Measurements from ENCODE around the gene ITSN2. TPM values are rescaled to one million over a fixed set of nuclear protein-coding genes. Genes with fewer than 3 reads are reported as not detected.

Gene ITSN2
- polyA plus RNA-seq, 1 donor (not counting 4 experiments of a cell fraction or from before 2014, with no cell fraction given) = 19.7 TPM

GRCh38 chr2:24261441-24261840 is 98.9 kb downstream of the ITSN2 start:
- no peak overlapping the region for H3K9ac ChIP-seq (ENCODE audit: control insufficient read depth, extremely low read depth, insufficient read depth, low read length)
- H3K4me1 ChIP-seq (ENCODE audit: control insufficient read depth, extremely low read depth, insufficient read depth, low read length) = no peaks in the 10 kb centered on the region
- no peaks in the 10 kb centered on the region for H3K79me2 ChIP-seq (ENCODE audit: control insufficient read depth, insufficient read depth, low read length)
- no peak overlapping the region for H3K4me2 ChIP-seq (ENCODE audit: control insufficient read depth, extremely low read depth, insufficient read depth, low read depth, low read length)
- no peak overlapping the region for H2AFZ ChIP-seq (ENCODE audit: control insufficient read depth, low read length)
- DNase-seq (ENCODE audit: low read depth, low spot score) (no peak), FAIRE-seq (no peak)
- no peaks in the 10 kb centered on the region for H4K20me1 ChIP-seq (ENCODE audit: control insufficient read depth, extremely low read depth, insufficient read depth, low read length)
- peaks cover 2 to 3% of the 10 kb centered on the region in 2 experiments for H3K36me3 ChIP-seq (ENCODE audit: control insufficient read depth in 2 of 2, extremely low read depth in 1 of 2, insufficient read depth in 2 of 2, low read length in 2 of 2)
- H3K4me3 ChIP-seq (ENCODE audit: control insufficient read depth in 2 of 3, extremely low read depth in 1 of 3, insufficient read depth in 2 of 3, low read depth in 1 of 3, low read length in 3 of 3) = no peak overlapping the region
- no peaks in the 10 kb centered on the region for H3K9me3 ChIP-seq (ENCODE audit: control insufficient read depth, low read depth, low read length)
- TF ChIP-seq CTCF (optimal IDR thresholded peaks at IDR 0.05 in 1 of 3, IDR thresholded peaks at IDR 0.05 in 1 of 3, conservative IDR thresholded peaks at IDR 0.05 in 1 of 3; ENCODE audit: extremely low read depth in 1 of 3, insufficient read depth in 2 of 3, low read length in 3 of 3) (no peak), EZH2 (IDR thresholded peaks at IDR 0.05; ENCODE audit: low read length) (no peak)
- dilution Hi-C loops (cut with MboI; ENCODE audit: extremely low pct_ligation_motif_present, low sequenced_read_pairs) = no loop called here
- H3K27me3 ChIP-seq (ENCODE audit: control insufficient read depth, extremely low read depth, insufficient read depth, low read length) = no peaks in the 10 kb centered on the region
- no peak overlapping the region for H3K27ac ChIP-seq (ENCODE audit: control insufficient read depth, insufficient read depth, low read length)
- no peaks in the 10 kb centered on the region for H3K9me1 ChIP-seq (ENCODE audit: control insufficient read depth, extremely low read depth, insufficient read depth, low read length)

- H3K4me3 ChIP-seq (ENCODE audit: control insufficient read depth in 2 of 3, extremely low read depth in 1 of 3, insufficient read depth in 2 of 3, low read depth in 1 of 3, low read length in 3 of 3) = no peak overlapping the region
- FAIRE-seq (no peak), DNase-seq (ENCODE audit: low read depth, low spot score) (no peak)
- H2AFZ ChIP-seq (ENCODE audit: control insufficient read depth, low read length) = no peak overlapping the region
- H4K20me1 ChIP-seq (ENCODE audit: control insufficient read depth, extremely low read depth, insufficient read depth, low read length) = no peaks in the 10 kb centered on the region
- no peaks in the 10 kb centered on the region for H3K4me1 ChIP-seq (ENCODE audit: control insufficient read depth, extremely low read depth, insufficient read depth, low read length)
- peaks cover 2 to 3% of the 10 kb centered on the region in 2 experiments for H3K36me3 ChIP-seq (ENCODE audit: control insufficient read depth in 2 of 2, extremely low read depth in 1 of 2, insufficient read depth in 2 of 2, low read length in 2 of 2)
- H3K27me3 ChIP-seq (ENCODE audit: control insufficient read depth, extremely low read depth, insufficient read depth, low read length) = no peaks in the 10 kb centered on the region
- TF ChIP-seq CTCF (optimal IDR thresholded peaks at IDR 0.05 in 1 of 3, IDR thresholded peaks at IDR 0.05 in 1 of 3, conservative IDR thresholded peaks at IDR 0.05 in 1 of 3; ENCODE audit: extremely low read depth in 1 of 3, insufficient read depth in 2 of 3, low read length in 3 of 3) (no peak), EZH2 (IDR thresholded peaks at IDR 0.05; ENCODE audit: low read length) (no peak)
- H3K9ac ChIP-seq (ENCODE audit: control insufficient read depth, extremely low read depth, insufficient read depth, low read length) = no peak overlapping the region
- dilution Hi-C loops (cut with MboI; ENCODE audit: extremely low pct_ligation_motif_present, low sequenced_read_pairs) = no loop called here
- H3K9me3 ChIP-seq (ENCODE audit: control insufficient read depth, low read depth, low read length) = no peaks in the 10 kb centered on the region
- H3K4me2 ChIP-seq (ENCODE audit: control insufficient read depth, extremely low read depth, insufficient read depth, low read depth, low read length) = no peak overlapping the region
- H3K9me1 ChIP-seq (ENCODE audit: control insufficient read depth, extremely low read depth, insufficient read depth, low read length) = no peaks in the 10 kb centered on the region
- no peaks in the 10 kb centered on the region for H3K79me2 ChIP-seq (ENCODE audit: control insufficient read depth, insufficient read depth, low read length)
- no peak overlapping the region for H3K27ac ChIP-seq (ENCODE audit: control insufficient read depth, insufficient read depth, low read length)
Measured at GRCh38 chr2:24259316-24259715, 101.0 kb downstream of the ITSN2 start.

Data from keratinocyte (primary cell).